Activated naive CD8-positive, alpha-beta T cell treated with anti-CD3 and anti-CD28 coated beads for 36 hours (primary cell): Measurements from ENCODE around the gene MCAT. TPM values are rescaled to one million over a fixed set of nuclear protein-coding genes. Genes with fewer than 3 reads are reported as not detected.
"Not testable (repeated sequence)": the region's sequence is repeated elsewhere in the genome, so short reads cannot be mapped to it uniquely, and the experiment has no call there.

Experiments
- DNase-seq: peaks from one replicate; pipeline ENCODE4 v3.0.0; 2021
- H3K27ac Mint-ChIP-seq: one replicate; pipeline ENCODE4 v1.8.0; 2022; ENCODE audit warnings: mild to moderate bottlenecking, moderate library complexity, mixed read lengths
- H3K27me3 Mint-ChIP-seq: one replicate; pipeline ENCODE4 v1.8.0; 2022; ENCODE audit warnings: mild to moderate bottlenecking, mixed read lengths
- H3K36me3 Mint-ChIP-seq: one replicate; pipeline ENCODE4 v1.8.0; 2021; ENCODE audit warnings: mild to moderate bottlenecking, mixed read lengths
- H3K4me1 Mint-ChIP-seq: one replicate; pipeline ENCODE4 v1.8.0; 2021; ENCODE audit warnings: mixed read lengths
- H3K4me3 Mint-ChIP-seq: one replicate; pipeline ENCODE4 v1.8.0; 2022; ENCODE audit warnings: mild to moderate bottlenecking, moderate library complexity, mixed read lengths
- H3K9me3 Mint-ChIP-seq: one replicate; pipeline ENCODE4 v1.8.0; 2022; ENCODE audit warnings: mixed read lengths
- total RNA-seq, 2 experiments: library from RNA; stranded (reverse); gene quantifications; one replicate each; pipeline ENCODE4 v1.2.3, GENCODE V29; 2021

The MCAT gene
- total RNA-seq, 2 experiments from 2014 or later = 28.0 to 29.1 TPM

- no peaks in the 10 kb centered on the region for H3K27me3 Mint-ChIP-seq
- no peak overlapping the region for H3K4me3 Mint-ChIP-seq
These were observed 36.9 kb downstream of the MCAT start for GRCh38 chr22:43106302-43106701.

DNA sequence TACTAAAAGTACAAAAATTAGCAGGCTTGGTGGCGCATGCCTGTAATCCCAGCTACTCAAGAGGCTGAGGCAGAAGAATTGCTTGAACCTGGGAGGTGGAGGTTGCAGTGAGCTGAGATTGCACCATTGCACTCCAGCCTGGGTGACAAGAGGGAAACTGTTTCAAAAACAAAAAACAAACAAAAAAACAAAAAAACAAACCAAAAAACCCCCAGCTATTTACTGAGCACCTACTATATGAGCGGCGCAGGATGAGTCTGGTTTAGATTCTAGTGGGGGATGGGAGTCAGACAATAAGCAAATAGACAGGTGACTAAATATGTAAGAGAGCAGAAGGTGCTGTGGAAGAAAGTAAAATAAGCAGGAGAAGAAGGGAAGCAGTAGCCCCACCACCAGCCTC, 38.2 kb downstream of the MCAT start:
- H3K4me3 Mint-ChIP-seq, H3K36me3 Mint-ChIP-seq, H3K9me3 Mint-ChIP-seq, H3K27ac Mint-ChIP-seq, H3K27me3 Mint-ChIP-seq, DNase-seq, H3K4me1 Mint-ChIP-seq: not testable (repeated sequence)

More at GRCh38 chr22:43106302-43106701, 36.9 kb downstream of the MCAT start:
- DNase-seq = no peak
- no peak overlapping the region for H3K27ac Mint-ChIP-seq
- peaks cover 10% of the 10 kb centered on the region for H3K4me1 Mint-ChIP-seq
- no peaks in the 10 kb centered on the region for H3K36me3 Mint-ChIP-seq
- no peaks in the 10 kb centered on the region for H3K9me3 Mint-ChIP-seq

DNA sequence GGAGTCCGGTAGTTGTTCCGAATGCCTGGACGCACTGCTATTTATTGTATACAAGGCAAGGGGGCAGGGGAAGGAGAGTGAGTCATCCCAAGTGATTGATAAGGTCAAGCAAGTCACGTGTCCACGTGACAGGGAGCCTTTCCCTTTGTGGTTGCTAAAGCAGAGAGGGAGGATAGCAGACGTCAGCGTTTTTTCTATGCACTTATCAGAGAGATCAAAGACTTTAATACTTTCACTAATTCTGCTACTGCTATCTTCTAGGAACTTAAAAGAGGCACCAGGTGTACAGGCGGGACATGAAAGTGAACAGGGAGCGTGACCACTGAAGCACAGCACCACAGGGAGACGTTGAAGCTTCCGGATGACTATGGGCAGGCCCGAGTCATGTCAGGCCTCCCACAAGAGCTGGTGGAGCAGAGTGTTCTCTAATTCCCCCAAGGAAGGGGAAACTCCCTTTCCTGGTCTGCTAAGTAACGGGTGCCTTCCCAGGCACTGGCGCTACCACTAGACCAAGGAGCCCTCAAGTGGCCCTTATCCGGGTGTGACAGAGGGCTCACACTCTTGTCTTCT, 39.1 kb downstream of the MCAT start:
- not testable (repeated sequence) for H3K4me3 Mint-ChIP-seq, H3K9me3 Mint-ChIP-seq, H3K36me3 Mint-ChIP-seq, H3K27me3 Mint-ChIP-seq, H3K4me1 Mint-ChIP-seq, H3K27ac Mint-ChIP-seq, DNase-seq

- H3K36me3 Mint-ChIP-seq = no peaks in the 10 kb centered on the region
- peaks cover 7% of the 10 kb centered on the region for H3K4me1 Mint-ChIP-seq
- no peaks in the 10 kb centered on the region for H3K27me3 Mint-ChIP-seq
- peaks cover 3% of the 10 kb centered on the region for H3K9me3 Mint-ChIP-seq
- no peak for DNase-seq
- H3K4me3 Mint-ChIP-seq = no peak overlapping the region
- no peak overlapping the region for H3K27ac Mint-ChIP-seq
These were observed 41.9 kb downstream of the MCAT start for GRCh38 chr22:43101306-43101705.

GRCh38 chr22:43100225-43100624, 43.0 kb downstream of the MCAT start:
- Mint-ChIP-seq H3K4me1 (peaks cover 7% of the 10 kb centered on the region), H3K4me3 (no peak overlapping the region), H3K27ac (no peak overlapping the region), H3K9me3 (peaks cover 8% of the 10 kb centered on the region), H3K36me3 (no peaks in the 10 kb centered on the region), H3K27me3 (no peaks in the 10 kb centered on the region)
- no peak for DNase-seq

DNA sequence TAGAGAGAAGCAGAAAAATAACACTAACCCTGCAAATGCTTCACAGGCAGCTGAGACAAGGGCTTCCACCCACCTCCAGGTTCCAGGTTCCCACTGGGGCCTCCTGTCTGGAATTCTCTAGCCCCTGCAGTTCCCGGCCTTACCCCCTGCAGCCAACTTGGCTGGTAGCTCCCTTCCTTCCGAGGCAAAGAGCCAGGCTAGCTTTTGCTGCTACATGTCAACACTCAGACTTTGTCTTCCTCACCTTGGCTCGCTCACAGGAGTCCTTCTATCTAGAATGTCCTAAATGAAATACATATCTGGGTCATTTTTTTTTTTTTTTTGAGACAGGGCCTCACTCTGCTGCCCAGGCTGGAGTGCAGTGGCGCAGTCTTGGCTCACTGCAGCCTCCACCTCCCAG, 44.1 kb downstream of the MCAT start:
- Mint-ChIP-seq H3K9me3 (peaks cover 8% of the 10 kb centered on the region), H3K4me3 (no peak overlapping the region), H3K27me3 (no peaks in the 10 kb centered on the region), H3K27ac (no peak overlapping the region), H3K4me1 (peaks cover 4% of the 10 kb centered on the region), H3K36me3 (no peaks in the 10 kb centered on the region)
- no peak for DNase-seq

DNA sequence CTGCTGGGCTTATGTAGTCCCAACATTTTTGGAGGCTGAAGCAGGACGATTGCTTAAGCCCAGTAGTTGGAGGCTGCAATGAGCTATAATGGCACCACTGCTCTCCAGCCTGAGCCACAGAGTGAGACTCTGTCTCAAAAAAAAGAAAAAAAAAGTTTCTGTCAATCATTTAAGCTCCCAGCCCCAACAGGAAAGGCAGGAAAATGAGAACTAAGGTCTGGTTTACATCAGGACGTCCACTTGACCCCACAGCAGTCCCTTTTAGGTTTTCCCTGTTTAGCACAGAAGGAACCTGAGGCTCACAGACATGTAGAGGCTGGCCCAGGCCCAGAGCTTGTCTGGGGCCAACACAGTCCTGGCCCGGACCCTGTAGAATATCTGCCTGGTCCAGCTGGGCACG, 44.8 kb downstream of the MCAT start:
- no peak for DNase-seq
- Mint-ChIP-seq H3K27me3 (no peaks in the 10 kb centered on the region), H3K27ac (no peak overlapping the region), H3K9me3 (peaks cover 8% of the 10 kb centered on the region), H3K4me3 (no peak overlapping the region), H3K36me3 (no peaks in the 10 kb centered on the region), H3K4me1 (no peaks in the 10 kb centered on the region)

DNA sequence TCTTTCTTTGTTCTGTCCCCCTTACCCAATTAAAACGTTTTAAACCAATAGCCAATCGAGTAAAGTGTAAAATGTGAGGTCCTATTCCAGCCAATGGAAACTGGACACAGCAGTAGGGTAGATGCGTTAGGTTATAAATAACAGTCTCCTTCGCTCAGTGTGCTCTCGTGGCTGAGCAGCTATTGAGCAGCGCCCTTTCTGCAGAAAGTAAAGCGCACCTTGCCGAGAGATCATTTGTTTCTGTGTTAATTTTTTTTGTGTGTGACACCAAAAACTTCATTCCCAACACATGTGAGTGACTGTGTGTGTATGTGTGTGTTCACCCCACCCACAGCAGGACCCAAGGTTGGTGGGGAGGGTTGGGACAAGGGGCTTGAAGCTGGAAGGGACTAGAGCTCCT, 46.8 kb downstream of the MCAT start:
- no peaks in the 10 kb centered on the region for H3K4me1 Mint-ChIP-seq
- peaks cover 8% of the 10 kb centered on the region for H3K9me3 Mint-ChIP-seq
- no peak overlapping the region for H3K27ac Mint-ChIP-seq
- no peak overlapping the region for H3K4me3 Mint-ChIP-seq
- H3K27me3 Mint-ChIP-seq = no peaks in the 10 kb centered on the region
- no peak for DNase-seq
- H3K36me3 Mint-ChIP-seq = no peaks in the 10 kb centered on the region

DNA sequence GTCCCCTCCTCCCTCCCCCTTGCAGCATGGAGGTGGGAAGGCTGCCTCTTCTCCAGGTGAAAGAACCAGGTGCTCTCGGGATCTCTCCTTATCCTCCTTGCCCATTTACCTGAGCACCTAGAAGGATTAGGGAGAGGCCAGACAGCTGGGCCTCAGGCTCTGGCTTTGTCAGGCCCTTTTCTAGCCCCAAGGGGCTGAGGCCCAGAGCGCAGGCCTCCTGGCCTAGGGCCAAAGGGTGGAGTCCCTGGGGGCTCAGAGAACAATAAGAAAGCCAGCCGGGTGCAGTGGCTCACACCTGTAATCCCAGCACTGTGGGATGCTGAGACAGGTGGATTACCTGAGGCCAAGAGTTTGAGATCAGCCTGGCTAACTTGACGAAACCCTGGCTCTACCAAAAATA, 48.6 kb downstream of the MCAT start:
- DNase-seq = no peak
- Mint-ChIP-seq H3K27ac (no peak overlapping the region), H3K27me3 (no peaks in the 10 kb centered on the region), H3K9me3 (peaks cover 8% of the 10 kb centered on the region), H3K4me3 (no peak overlapping the region), H3K4me1 (peaks cover 2% of the 10 kb centered on the region), H3K36me3 (no peaks in the 10 kb centered on the region)

DNA sequence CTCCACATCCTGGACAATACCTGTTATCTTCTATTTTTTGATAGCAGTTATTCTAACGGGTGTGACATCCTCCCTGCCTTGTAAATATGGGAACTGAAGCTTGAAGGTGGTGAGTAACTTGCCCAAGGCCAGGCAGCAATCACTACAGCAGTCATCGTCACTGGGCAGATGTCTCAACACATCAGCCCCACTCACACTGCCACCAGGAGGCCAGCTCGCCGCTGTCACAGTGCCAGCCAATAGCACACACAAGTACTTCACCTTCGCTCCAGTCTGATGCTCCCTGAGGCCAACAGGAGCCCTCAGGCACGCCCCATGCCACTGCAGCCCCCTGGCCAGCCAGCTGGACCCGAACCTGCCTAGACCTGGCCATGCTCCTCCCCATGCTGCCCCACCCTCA, 49.1 kb downstream of the MCAT start:
- no peaks in the 10 kb centered on the region for H3K27me3 Mint-ChIP-seq

GRCh38 chr22:43092085-43092484, 51.1 kb downstream of the MCAT start:
- H3K36me3 Mint-ChIP-seq = no peaks in the 10 kb centered on the region

More for the DNA sequence above, 49.1 kb downstream of the MCAT start:
- Mint-ChIP-seq H3K4me1 (peaks cover 5% of the 10 kb centered on the region), H3K27ac (no peak overlapping the region), H3K4me3 (no peak overlapping the region), H3K9me3 (peaks cover 8% of the 10 kb centered on the region), H3K36me3 (no peaks in the 10 kb centered on the region)
- DNase-seq = no peak

DNA sequence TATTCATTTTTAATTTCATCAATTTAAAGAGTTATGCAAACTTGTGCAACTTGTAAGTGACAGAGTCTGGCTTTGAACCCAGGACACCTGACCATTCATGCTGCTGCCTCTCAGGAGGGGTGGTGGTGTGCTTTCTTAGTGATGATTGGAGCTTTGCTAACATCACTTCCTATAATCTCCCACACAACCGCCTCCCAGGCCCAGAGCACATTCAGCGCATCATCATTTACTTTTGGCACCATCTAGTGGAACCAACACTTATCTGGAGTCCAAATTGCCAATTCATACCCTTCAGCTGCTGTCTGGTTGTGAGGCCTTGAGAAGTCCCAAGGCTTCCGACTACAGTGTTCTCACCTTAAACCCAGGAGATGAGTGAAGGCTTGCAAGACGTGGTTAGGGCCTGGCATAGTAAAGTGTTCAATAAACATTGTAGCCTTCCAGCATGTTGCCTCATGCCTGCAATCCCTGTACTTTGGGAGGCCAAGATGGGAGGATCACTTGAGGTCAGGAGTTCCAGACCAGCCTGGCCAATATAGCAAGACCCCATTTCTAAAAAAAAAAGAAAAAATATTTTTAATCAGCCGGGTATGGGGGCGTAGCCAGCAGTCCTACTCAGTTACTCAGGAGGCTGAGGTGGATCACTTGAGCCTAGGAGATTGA, 52.9 kb downstream of the MCAT start:
- no peaks in the 10 kb centered on the region for H3K36me3 Mint-ChIP-seq
- no peak overlapping the region for H3K27ac Mint-ChIP-seq
- H3K9me3 Mint-ChIP-seq = no peaks in the 10 kb centered on the region
- H3K4me1 Mint-ChIP-seq = peaks cover 19% of the 10 kb centered on the region
- no peaks in the 10 kb centered on the region for H3K27me3 Mint-ChIP-seq
- H3K4me3 Mint-ChIP-seq = peak overlapping the region; percentile 84
- DNase-seq = peak; percentile 54

More at GRCh38 chr22:43092085-43092484, 51.1 kb downstream of the MCAT start:
- peaks cover 9% of the 10 kb centered on the region for H3K4me1 Mint-ChIP-seq
- peaks cover 8% of the 10 kb centered on the region for H3K9me3 Mint-ChIP-seq
- H3K27ac Mint-ChIP-seq = no peak overlapping the region
- no peak overlapping the region for H3K4me3 Mint-ChIP-seq
- no peak for DNase-seq
- no peaks in the 10 kb centered on the region for H3K27me3 Mint-ChIP-seq

DNA sequence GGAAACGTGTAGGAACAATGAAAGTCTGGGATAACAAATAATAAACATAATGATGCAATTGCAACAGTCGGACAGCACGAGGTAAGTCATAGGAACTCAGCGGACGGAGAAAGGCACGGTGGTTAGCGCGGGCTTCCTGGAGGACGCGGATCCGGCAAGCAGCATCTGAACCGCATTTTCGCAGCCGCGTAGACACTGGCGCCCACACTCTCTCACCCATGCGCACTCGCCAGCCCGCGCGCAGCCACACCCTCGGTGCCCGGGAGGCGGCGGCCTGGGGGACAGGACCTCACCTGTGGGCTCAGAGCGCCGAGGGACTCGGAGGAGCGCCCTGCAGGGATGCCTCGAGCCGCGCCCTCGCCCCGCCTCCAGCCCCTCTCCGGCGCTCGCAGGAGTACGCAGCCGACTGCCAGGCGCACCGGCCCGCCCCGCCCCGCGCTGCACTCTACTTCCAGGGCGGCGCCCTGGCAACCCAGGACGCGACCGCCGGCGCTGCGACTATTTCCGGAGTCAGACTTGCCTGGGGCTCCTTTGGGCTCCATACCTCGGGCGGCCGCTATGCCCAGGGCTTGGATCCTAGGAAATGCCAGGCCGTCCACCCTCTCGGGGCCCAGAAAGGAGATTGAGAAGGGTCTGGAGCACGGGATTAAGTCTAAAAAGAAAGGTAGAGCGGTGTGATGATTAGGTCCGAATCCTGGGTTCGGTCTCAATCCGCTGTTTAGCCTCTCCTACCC, 54.0 kb downstream of the MCAT start, which contains the start of gene TTLL1:
Gene TTLL1 (minus strand): TSS at position 408 of the 734 bp plus-strand sequence. CDS start 13,805 bp downstream, outside the sequence.
- Mint-ChIP-seq H3K9me3 (no peaks in the 10 kb centered on the region), H3K36me3 (no peaks in the 10 kb centered on the region), H3K4me3 (peak within 1 kb of the TSS; percentile 84), H3K27ac (peak within 1 kb of the TSS; percentile 94), H3K4me1 (peaks cover 19% of the 10 kb centered on the region), H3K27me3 (no peaks in the 10 kb centered on the region)
- DNase-seq = peak; percentile 95

- no peaks in the 10 kb centered on the region for H3K27me3 Mint-ChIP-seq
- H3K36me3 Mint-ChIP-seq = no peaks in the 10 kb centered on the region
- H3K27ac Mint-ChIP-seq = peak overlapping the region; percentile 94
- peak; percentile 14 for DNase-seq
- no peaks in the 10 kb centered on the region for H3K9me3 Mint-ChIP-seq
- H3K4me3 Mint-ChIP-seq = peak overlapping the region; percentile 84
- H3K4me1 Mint-ChIP-seq = peaks cover 19% of the 10 kb centered on the region
These were observed 54.6 kb downstream of the MCAT start for GRCh38 chr22:43088627-43088983.

DNA sequence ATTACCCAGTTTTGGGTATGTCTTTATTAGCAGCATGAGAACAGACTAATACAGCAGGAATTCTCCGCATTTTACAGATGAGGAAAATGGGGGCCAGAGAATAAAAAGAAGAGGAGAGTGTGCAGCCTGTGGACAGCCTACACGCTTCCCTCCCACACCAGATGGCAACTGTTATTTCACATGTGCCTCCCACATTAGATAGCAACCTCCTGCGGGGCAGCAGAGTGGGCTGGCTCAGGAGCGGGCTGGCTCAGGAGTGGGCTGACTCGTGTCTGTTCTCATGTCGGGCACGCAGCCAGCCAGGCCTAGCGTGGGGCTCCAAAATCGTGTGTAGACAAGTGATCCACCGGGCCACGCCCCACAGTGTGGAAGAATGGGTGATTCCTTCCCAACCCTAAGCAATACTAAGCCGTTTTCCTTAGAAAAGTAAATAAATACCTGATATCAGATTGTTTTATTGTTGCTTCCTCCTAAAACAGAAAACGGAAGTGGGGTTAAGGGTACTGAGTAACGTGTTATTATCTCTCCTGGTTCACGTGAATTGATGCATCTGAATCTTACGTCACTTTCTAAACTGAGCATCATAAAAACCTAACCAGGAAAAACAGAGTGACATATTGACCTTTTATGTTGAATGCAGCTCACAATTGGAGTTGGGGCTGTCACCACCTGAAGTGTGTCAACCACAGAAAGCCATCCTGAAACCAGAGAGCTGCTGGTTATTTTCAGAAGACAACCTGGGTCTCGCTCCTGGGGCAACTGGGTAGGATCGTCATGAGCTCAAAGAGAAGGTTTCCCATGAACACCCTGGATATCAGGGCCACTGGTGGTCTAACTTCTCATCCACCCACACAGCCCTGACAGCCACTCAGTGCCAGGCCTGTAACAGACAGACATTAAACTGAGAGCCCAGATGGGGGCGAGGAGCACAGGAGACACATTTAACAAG, 57.3 kb downstream of the MCAT start:
- peaks cover 19% of the 10 kb centered on the region for H3K4me1 Mint-ChIP-seq
- no peak for DNase-seq
- H3K36me3 Mint-ChIP-seq = no peaks in the 10 kb centered on the region
- H3K9me3 Mint-ChIP-seq = no peaks in the 10 kb centered on the region
- no peaks in the 10 kb centered on the region for H3K27me3 Mint-ChIP-seq
- no peak overlapping the region for H3K27ac Mint-ChIP-seq
- H3K4me3 Mint-ChIP-seq = no peak overlapping the region
